Inflammatory macrophage (primary cell): ENCODE measurements around the gene NUTM1.
A peak's percentile ranks its signal among the peaks of the same experiment; 100 is the strongest.
"Not testable (repeated sequence)": the region's sequence is repeated elsewhere in the genome, so short reads cannot be mapped to it uniquely, and the experiment has no call there.

Experiments
- DNase-seq, 2 donors: peaks; one replicate each; pipeline ENCODE4 v3.0.0-alpha.2; 2020 to 2022

Gene NUTM1

DNA sequence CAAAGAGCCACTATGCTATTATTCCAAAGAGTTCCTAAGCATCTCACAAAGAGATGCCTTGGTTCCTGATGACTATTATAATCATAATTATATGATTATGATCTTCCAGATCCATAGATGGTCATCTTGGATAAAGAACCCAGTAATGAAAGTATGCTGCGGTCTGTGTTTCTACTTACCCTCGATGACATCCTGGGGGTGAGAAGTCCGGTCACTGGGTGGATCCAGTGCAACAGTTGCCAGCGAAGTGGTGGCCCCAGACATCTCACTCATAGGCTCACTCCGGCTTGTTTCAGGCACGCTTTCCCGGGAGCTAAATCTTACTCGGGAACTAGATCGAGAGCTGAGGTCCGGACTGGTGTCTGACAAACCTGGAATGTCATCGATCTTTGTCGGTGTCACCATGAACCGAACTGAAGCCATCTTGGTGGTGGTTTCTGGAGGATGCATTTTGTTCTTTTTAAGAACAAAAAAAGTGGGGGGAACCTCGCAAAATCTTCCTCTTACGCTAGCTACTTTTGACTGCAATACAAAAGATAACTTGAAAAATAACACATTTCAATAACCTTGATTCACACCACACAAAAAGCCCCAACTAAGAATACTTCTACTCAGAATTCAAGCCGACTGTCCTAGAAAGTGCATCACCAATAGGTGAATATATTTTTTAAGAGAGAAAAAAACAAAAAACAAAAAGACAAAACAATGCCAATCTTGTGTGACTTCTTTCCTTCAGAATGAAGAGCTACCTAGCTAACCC lies 6.7 kb upstream of the NUTM1 start:
- DNase-seq: peak; percentile 62 to 68

DNA sequence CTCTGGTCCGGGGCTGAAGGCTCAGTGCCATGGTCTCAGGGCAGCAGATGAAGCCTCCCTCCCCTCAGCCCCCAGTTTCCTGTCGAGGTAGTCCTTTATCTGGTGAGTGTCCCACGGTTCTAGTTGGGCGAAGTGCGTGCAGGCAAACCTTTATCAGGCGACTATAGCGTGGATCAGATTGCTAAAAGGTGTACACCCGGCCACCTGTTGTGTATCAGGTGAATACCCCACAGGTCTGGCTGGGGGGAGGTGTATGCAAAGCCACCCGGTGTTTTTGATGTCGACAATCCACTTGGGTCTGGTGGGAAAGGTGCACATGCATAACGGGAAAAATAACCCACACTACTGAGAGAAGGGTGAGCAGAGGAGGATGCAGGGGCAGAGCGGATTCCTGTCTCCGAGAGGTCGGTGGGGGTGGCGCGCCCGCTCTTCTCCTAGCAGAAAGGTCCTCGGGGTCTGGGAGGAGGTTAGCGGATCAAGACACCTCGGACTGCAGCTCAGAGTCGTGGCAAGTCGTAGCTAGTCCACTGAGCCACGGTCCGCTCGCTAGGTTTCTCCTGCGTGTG lies 6.0 kb upstream of the NUTM1 start:
- DNase-seq: peak; percentile 38 to 65

DNA sequence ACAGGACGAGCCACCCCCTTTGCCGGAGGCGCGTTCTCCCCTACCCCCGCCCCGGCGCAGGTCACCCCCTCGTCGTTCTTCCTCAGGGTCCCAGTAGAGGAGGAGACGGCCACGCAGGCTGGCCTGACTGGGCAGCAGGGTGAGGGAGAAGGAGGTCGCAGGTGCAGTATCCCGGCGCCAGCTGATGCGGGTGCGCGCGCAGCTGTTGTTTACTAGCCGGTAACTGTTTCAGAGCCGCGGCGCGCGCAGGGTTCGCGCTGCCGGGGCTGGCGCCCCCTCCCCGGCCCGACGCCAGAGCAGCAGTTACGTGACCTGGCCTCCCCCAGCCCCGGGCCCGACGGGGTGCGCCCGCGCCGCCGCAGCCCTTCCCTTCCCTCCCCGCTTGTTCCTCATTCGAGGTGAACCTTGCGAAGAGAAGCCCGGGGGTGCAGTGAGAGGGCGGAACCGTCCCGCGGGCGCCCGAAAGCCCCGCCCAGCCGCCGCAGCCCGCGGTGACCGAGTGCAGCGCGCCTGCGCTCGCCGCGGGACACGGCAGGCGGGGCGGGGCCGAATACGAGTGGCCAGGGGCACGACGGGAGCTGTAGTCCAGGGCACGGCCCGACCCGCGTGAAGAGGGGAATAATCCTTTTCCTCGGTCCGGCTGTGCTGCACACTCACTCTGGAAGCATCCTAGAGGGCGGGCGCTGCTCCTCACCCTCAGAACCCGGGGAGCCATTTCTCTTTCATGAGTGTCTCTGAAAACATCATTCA lies 5.4 kb upstream of the NUTM1 start, which contains the start of gene SLC12A6:
TSS of gene SLC12A6 (minus strand) at position 225 of the 750 bp plus-strand sequence. CDS start 1,101 bp downstream, outside the sequence.
- peak; percentile 96 to 97 for DNase-seq

DNA sequence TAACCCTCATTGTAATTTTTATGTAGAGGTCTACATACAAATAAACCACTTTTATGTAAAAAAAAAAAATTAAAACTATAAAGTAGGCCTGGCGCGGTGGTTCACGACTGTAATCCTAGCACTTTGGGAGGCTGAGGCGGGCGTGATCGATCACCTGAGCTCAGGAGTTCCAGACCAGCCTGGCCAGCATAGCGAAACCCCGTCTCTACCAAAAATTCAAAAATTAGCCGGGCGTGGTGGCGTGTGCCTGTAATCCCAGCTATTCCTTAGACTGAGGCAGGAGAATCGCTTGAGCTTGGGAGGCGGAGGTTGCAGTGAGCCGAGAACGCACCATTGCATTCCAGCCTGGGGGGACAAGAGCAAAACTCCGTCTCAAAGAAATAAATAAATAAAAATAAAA lies 4.8 kb upstream of the NUTM1 start:
- DNase-seq: no peak

DNA sequence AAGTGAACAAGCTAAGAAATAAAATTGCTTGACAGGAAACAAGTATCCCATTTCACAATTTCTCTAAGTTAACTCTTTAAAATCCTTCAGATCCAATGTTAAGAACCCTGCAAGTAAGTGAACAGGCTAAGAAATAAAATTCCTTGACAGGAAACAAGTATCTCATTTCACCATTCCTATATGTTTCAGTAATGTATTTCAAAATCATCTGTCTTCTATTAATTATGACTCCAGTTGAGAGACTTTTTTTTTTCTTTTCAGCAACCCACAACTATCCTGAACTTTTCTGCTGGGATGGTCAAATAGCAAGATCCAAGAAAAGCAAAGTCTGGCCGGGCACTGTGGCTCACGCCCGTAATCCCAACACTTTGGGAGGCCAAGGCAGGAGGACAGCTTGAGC lies 3.2 kb upstream of the NUTM1 start:
- DNase-seq: no peak

DNA sequence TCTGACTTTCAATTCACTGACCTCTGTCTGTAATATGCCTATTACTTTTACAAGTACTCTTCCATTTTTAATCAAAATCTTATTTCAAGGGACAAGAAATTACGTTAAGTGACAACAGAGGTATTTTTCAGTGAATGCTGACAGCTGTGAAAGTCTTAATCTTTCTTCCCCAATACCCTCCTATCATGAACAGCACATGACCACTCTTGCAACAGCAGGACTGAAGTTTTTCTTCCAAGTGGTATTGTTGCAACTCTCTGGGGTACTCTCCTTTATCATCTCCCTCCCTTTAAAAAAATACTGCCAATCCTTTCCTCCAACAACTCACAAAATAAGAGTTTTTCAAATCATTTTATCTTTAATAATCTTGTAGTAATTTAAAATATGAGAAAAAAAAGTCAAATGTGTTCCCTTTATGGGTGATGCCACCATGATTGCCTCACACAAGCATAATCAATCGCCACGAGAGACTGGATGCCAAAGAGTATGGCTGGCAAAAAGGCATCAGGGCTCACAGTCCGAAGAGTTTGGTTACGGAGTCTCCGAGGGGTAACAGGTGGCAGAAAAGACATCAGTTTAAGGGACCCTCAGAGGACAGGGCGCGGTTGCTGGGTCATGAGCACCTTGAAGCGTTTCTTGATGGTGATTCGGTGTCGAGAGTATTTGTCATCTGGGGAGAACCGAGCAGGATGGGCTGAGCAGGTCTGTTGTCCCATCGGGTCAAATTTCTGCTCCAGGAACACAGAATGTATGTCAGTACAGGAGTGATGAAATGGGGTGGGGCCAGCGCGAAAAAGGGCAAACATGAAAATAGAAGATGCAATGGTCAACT lies 1.5 kb upstream of the NUTM1 start:
- peak; percentile 58 to 61 for DNase-seq

DNA sequence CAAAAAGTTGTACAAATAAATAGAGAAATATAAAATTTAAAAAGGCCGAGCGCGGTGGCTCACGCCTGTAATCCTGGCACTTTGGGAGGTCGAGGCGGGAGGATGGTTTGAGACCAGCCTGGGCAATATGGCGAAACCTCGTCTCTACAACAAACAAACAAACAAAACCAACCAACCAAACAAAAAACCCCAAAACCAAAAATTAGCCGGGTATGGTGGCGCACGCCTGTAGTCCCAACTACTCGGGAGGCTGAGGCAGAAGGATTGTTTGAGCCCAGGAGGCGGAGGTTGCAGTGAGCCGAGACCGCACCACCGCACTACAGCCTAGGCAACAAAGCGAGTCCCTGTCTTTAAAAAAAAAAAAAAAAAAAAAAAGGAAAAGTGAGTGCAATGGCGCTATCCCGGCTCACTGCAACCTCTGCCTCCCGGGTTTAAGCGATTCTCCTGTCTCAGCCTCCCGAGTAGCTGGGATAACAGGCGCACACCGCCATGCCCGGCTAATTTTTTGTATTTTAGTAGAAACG lies 840 bp upstream of the NUTM1 start:
- DNase-seq: not testable (repeated sequence)

DNA sequence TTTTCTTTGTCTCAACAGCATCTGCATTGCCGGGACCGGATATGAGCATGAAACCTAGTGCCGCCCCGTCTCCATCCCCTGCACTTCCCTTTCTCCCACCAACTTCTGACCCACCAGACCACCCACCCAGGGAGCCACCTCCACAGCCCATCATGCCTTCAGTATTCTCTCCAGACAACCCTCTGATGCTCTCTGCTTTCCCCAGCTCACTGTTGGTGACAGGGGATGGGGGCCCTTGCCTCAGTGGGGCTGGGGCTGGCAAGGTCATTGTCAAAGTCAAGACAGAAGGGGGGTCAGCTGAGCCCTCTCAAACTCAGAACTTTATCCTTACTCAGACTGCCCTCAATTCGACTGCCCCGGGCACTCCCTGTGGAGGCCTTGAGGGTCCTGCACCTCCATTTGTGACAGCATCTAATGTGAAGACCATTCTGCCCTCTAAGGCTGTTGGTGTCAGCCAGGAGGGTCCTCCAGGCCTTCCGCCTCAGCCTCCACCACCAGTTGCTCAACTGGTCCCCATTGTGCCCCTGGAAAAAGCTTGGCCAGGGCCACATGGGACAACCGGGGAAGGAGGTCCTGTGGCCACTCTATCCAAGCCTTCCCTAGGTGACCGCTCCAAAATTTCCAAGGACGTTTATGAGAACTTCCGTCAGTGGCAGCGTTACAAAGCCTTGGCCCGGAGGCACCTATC lies 5.0 kb downstream of the NUTM1 start:
- DNase-seq: no peak

DNA sequence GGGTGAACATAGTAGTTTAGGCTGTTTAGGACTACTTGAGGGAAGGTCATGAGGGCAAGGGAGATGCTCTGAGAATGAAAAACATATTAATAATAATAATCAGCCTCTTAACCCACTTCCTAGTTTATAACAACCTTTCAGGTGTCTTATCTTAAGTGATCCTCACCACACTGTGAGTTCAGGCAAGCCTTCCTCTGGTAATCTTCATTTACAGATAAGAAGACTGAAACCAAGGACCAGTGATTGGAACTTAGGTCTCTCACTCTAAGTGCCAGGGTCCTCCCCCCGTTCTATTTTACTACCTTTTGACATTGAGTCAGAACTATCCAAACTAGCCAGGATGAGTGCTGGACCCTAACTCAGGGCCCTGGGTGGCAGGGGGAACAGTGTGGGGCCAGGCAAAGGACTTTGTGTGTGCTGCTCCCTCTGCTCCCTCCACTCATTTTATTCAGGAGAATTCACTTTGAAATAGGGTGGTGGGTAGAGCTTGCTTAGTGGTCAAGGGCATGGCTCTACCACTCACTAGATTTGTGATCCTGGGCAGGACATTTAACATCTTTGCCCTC lies 5.7 kb downstream of the NUTM1 start:
- no peak for DNase-seq

DNA sequence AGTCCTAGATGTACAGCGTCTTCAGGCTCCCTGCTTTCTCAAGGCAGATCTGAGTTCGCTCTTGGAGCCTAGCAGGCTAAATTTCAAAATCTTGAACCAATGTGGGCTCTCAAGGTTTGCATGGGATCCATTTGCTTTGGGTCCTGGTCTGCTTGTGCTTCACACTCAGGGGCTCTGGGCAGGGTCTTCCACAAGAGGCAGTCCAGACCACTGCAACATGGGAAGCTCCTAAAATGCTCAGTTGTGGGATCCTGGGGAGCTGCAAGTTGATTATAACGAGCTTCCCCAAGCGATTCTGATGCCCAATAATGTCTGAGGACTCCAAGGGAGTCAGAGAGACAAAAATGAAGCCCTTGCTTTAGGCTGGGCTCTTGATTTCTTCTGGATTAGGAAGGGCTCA lies 6.7 kb downstream of the NUTM1 start:
- DNase-seq: no peak

DNA sequence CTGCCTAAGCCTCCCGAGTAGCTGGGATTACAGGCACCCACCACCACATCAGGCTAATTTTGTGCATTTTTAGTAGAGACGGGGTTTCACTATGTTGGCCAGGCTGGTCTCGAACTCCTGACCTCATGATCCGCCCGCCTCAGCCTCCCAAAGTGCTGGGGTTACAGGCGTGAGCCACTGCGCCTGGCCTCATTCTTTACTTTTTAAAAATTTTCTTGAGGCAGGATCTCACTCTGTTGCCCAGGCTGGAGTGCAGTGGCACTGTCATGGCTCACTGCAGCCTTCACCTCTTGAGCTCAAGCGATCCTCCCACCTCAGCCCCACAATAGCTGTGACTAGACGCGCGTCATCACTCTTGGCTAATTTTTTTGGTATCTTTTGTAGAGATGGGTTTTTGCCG lies 9.9 kb downstream of the NUTM1 start:
- DNase-seq: not testable (repeated sequence)

DNA sequence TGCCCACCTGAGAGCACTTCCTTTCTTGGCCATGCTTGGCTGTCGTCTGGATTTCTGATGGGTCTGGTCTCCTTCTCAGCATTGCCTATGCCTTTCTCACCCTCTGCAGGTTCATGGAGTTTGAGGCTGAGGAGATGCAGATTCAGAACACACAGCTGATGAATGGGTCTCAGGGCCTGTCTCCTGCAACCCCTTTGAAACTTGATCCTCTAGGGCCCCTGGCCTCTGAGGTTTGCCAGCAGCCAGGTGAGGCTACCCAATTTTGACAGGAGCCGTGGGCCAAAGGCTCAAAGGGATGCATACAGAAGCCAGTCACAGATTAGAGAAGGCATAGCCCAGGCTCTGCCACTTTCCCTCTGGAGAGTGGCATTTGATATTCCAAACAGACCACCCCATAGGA lies 10.5 kb downstream of the NUTM1 start:
- no peak for DNase-seq

DNA sequence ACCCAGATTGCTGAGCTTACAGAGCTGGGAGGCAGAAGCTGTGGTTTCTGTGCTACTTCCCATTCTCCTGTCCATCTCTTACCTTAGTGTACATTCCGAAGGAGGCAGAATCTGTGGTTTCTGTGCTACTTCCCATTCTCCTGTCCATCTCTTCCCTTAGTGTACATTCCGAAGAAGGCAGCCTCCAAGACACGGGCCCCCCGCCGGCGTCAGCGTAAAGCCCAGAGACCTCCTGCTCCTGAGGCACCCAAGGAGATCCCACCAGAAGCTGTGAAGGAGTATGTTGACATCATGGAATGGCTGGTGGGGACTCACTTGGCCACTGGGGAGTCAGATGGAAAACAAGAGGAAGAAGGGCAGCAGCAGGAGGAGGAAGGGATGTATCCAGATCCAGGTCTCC lies 11.2 kb downstream of the NUTM1 start:
- DNase-seq: no peak

DNA sequence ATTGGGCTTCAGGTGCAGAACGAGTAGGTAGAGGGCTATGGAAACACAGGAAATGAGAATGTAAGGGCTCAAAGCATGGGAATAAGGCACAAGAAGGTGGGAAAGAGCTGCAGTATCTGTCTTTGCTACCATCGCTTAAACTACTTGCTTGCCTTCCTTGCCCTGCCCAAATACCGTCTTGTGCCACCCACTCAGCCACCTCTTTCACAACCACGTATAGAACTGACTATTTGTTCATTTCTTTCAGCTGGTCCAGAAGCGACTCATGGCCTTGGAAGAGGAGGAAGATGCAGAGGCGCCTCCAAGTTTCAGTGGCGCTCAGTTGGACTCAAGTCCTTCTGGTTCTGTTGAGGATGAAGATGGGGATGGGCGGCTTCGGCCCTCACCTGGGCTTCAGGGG lies 12.1 kb downstream of the NUTM1 start:
- peak; percentile 44 to 52 for DNase-seq

DNA sequence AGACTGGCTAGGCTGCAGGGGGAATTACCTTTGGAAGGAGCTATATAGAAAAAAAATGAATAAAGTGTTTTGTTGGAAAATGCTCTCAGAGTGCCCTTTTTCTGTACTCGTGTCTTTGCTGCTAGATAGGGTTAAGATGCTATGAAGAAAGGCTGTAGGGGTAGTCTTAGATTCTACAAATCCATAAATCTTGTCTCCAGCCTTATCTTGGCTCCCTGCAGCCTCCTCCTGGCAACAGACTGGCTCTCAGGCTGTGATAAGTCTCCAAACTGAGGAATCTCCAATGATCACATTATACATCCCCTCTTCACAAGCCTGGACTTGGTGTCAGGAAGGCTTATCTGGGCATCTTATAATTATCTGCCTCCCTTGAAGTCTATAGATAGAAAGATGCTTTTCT lies 14.5 kb downstream of the NUTM1 start:
- no peak for DNase-seq

DNA sequence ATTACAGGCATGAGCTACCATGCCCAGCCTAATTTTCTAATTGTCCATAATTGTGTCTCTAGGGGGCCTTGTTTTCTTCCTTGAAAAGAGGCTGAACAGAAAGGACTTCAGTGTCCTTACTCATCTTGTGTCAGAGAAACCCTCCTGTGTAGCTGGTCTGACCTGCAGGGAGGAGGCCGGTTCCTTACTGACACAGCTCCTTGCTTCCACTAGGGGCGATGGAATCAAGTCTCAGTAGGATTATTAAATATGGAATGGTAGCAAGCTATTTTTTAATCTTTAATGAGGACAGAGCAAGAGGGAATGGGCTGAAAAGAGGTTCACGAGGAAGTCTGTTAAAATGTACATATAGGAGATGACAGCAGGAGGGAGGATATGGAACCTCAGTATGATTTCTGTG lies 15.3 kb downstream of the NUTM1 start:
- DNase-seq: no peak

DNA sequence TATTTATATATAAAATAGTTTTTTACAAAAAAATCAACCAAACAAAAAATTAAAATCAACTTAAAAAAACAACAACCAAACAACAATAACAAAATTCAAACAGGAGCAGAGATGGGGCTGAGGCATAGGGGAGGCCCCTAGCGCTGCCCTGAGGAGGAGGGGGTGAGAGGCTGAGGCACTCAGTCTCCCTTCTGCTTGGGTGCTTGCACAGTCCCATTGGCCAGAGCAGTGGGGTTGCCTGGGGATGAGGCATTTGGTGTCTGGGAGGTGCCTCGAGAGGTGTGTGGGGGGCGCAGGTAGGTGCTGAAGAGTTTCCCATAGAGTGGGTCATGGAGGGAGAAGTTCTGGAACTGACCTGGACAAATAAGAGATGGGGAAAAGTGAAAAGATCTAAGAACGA lies 15.8 kb downstream of the NUTM1 start:
- no peak for DNase-seq

DNA sequence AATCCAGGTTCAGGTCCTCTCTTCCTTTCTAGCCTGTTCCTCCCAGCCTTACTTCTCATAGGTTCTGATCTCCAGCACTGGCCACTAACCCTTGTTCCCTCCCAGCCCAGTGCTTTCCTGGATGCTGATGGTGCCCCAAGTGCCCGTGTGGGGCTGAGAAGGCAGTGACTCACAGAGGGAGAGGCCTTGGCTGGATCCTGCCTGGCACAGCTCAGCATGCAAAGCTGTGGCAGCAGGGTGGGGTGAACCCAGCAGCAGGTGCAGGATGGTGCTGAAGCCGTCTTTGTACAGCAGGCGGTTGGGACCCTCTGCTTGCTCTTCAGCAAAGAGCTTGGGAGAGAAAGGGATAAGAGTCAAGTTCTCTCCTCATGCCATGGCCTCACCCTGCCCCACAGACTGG lies 16.3 kb downstream of the NUTM1 start:
- DNase-seq: no peak

DNA sequence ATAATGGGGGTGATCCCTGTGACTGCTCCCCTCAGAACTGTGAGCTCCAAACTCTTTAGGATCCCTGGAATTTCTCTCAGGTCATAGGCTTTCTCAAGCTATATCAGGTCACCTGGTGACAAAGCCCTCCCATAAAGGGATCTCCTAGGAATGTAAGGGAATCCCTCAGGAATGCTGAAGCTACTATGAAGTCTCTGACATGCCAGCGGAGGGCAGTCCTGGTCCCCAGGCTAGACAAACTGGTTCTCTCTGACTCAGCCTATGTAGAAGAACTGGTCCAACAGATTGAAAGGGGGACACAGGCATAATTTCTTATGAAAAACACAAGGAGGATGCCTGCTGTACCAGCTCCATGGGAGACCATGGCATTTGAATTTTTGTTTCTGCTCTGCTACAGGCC lies 17.2 kb downstream of the NUTM1 start:
- no peak for DNase-seq

DNA sequence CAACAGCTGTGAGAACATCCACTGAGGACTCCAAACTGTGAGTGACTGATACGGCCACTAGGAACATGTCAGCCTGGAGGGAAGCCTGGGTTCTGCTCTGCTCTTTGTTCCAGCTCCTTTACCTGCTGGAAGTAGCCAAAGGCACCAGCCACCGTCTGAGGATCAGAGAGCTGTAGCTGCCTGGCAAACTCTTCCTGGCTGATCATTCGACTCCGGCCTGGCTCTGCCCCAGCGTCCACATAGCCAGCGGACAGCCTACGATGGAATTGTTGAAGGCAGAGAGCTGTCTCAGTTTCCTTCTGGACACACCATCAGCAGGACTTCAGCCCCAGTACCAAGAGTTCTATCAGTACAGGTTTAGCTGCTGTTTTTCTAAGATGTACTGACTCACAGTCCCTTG lies 18.2 kb downstream of the NUTM1 start:
- DNase-seq: no peak

DNA sequence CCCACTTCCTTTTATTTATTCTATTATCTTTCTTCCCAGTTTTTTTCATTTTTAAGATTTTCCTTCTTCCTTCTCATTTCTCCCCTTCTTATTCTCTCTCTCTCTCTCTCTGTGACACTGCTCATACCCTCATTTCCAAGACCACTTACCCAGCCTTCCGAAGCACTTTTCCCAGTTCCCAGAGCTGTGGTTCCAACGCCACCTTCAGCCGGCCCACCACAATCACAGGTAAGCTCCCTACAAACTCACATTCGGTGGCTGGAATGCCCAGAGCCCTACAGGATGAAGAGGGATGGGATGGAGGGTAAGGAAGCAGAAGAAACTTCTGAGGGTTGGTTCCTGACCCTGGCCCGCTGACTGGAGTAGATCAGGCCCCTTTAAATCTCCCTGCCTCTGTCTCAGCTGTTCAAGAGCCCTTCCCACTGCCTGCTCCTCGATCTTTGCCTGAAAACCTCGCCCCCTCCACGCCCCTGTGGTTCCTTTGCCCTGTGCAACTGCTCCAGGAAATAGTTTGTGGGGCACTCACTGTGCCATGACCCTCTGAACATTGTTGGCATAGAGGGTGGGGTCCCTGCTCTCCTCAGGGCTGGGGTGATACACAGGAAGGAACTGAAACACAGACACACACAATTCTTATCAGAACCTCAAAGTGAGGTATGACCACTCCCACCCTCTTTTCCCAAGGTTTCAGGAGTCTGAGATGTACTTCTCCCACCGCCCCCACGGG lies 19.1 kb downstream of the NUTM1 start:
- no peak for DNase-seq
